ENCODE measurements around the gene ESRRB. TPM values are rescaled to one million over a fixed set of nuclear protein-coding genes. Genes with fewer than 3 reads are reported as not detected.

ESRRB gene
- polyA plus RNA-seq, 1 of the 3 experiments (the other 2 are of a cell fraction), result 0.05 TPM

GRCh38 chr14:76514213-76514998, 138.5 kb downstream of the ESRRB start (continued):
- TF ChIP-seq EZH2phosphoT487 (IDR thresholded peaks at IDR 0.05; ENCODE audit: borderline replicate concordance, low read depth), result no peak

GRCh38 chr14:76516884-76517283, 140.9 kb downstream of the ESRRB start:
- no peak for DNase-seq
- TF ChIP-seq JUND (IDR thresholded peaks at IDR 0.05), result no peak
- TF ChIP-seq RCOR1 (IDR thresholded peaks at IDR 0.05; ENCODE audit: low read length), result no peak
- no peak for TF ChIP-seq TEAD4 (IDR thresholded peaks at IDR 0.05; ENCODE audit: borderline replicate concordance, insufficient read depth)
- no peak for TF ChIP-seq RFX5 (IDR thresholded peaks at IDR 0.05; ENCODE audit: low read length)
- no peak for TF ChIP-seq PBX3 (IDR thresholded peaks at IDR 0.05)
- TF ChIP-seq FOXM1 (IDR thresholded peaks at IDR 0.05; ENCODE audit: low read depth), result no peak
- Histone ChIP-seq H2AFZ (ENCODE audit: low read depth) (no peak overlapping the region), H3F3A (replicated peaks; ENCODE audit: insufficient read depth) (no peaks in the 10 kb centered on the region), H3K4me3 (ENCODE audit: low read depth in 2 of 2, low read length in 1 of 2) (no peak overlapping the region), H3K27me3 (ENCODE audit: insufficient read depth) (no peaks in the 10 kb centered on the region), H3K4me1 (ENCODE audit: control insufficient read depth in 1 of 2, insufficient read depth in 2 of 2, low read depth in 1 of 2, low read length in 1 of 2) (no peaks in the 10 kb centered on the region; a peak in 2 of 4 replicates), H3K9me3 (no peaks in the 10 kb centered on the region; the same call in 1 of the 2 replicates), H3K4me2 (no peak overlapping the region), H3K9me2 (no peaks in the 10 kb centered on the region), H3K27ac (ENCODE audit: low read depth in 2 of 2, low read length in 1 of 2) (no peak overlapping the region), H3K36me3 (replicated peaks in 1 of 2; ENCODE audit: control insufficient read depth in 1 of 2, insufficient read depth in 2 of 2, low read length in 1 of 2) (no peaks in the 10 kb centered on the region), H3K9ac (no peak overlapping the region), H3K79me2 (ENCODE audit: insufficient read depth) (no peaks in the 10 kb centered on the region), H4K20me1 (ENCODE audit: insufficient read depth) (no peaks in the 10 kb centered on the region)
- ChIA-PET CTCF (no interaction called here), POLR2A (no interaction called here)
- WGBS (ENCODE audit: low lambda C conversion rate), result 21% methylated on average over 3 of the region's 3 CpGs

- TF ChIP-seq, protein P1, sequence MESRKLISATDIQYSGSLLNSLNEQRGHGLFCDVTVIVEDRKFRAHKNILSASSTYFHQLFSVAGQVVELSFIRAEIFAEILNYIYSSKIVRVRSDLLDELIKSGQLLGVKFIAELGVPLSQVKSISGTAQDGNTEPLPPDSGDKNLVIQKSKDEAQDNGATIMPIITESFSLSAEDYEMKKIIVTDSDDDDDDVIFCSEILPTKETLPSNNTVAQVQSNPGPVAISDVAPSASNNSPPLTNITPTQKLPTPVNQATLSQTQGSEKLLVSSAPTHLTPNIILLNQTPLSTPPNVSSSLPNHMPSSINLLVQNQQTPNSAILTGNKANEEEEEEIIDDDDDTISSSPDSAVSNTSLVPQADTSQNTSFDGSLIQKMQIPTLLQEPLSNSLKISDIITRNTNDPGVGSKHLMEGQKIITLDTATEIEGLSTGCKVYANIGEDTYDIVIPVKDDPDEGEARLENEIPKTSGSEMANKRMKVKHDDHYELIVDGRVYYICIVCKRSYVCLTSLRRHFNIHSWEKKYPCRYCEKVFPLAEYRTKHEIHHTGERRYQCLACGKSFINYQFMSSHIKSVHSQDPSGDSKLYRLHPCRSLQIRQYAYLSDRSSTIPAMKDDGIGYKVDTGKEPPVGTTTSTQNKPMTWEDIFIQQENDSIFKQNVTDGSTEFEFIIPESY (IDR thresholded peaks at IDR 0.05; ENCODE audit: borderline replicate concordance, low read depth), result no peak
- TF ChIP-seq SIN3A (IDR thresholded peaks at IDR 0.05; ENCODE audit: borderline replicate concordance, low read depth, low read length) (no peak), PBX3 (IDR thresholded peaks at IDR 0.05) (no peak), SMC3 (IDR thresholded peaks at IDR 0.05; ENCODE audit: low read depth, low read length) (no peak), NRF1 (IDR thresholded peaks at IDR 0.05; ENCODE audit: low read depth, low read length) (no peak), NFIC (IDR thresholded peaks at IDR 0.05; ENCODE audit: borderline replicate concordance) (no peak), YY1 (IDR thresholded peaks at IDR 0.05; ENCODE audit: low read depth) (no peak)
- TF ChIP-seq, protein P2, sequence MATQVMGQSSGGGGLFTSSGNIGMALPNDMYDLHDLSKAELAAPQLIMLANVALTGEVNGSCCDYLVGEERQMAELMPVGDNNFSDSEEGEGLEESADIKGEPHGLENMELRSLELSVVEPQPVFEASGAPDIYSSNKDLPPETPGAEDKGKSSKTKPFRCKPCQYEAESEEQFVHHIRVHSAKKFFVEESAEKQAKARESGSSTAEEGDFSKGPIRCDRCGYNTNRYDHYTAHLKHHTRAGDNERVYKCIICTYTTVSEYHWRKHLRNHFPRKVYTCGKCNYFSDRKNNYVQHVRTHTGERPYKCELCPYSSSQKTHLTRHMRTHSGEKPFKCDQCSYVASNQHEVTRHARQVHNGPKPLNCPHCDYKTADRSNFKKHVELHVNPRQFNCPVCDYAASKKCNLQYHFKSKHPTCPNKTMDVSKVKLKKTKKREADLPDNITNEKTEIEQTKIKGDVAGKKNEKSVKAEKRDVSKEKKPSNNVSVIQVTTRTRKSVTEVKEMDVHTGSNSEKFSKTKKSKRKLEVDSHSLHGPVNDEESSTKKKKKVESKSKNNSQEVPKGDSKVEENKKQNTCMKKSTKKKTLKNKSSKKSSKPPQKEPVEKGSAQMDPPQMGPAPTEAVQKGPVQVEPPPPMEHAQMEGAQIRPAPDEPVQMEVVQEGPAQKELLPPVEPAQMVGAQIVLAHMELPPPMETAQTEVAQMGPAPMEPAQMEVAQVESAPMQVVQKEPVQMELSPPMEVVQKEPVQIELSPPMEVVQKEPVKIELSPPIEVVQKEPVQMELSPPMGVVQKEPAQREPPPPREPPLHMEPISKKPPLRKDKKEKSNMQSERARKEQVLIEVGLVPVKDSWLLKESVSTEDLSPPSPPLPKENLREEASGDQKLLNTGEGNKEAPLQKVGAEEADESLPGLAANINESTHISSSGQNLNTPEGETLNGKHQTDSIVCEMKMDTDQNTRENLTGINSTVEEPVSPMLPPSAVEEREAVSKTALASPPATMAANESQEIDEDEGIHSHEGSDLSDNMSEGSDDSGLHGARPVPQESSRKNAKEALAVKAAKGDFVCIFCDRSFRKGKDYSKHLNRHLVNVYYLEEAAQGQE (IDR thresholded peaks at IDR 0.05; ENCODE audit: low read depth, low read length), result no peak
- TF ChIP-seq, protein P3, sequence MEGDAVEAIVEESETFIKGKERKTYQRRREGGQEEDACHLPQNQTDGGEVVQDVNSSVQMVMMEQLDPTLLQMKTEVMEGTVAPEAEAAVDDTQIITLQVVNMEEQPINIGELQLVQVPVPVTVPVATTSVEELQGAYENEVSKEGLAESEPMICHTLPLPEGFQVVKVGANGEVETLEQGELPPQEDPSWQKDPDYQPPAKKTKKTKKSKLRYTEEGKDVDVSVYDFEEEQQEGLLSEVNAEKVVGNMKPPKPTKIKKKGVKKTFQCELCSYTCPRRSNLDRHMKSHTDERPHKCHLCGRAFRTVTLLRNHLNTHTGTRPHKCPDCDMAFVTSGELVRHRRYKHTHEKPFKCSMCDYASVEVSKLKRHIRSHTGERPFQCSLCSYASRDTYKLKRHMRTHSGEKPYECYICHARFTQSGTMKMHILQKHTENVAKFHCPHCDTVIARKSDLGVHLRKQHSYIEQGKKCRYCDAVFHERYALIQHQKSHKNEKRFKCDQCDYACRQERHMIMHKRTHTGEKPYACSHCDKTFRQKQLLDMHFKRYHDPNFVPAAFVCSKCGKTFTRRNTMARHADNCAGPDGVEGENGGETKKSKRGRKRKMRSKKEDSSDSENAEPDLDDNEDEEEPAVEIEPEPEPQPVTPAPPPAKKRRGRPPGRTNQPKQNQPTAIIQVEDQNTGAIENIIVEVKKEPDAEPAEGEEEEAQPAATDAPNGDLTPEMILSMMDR (IDR thresholded peaks at IDR 0.05), result no peak
- ChIA-PET CTCF (interaction anchor here (1.3 kb wide), 1 partner anchor 10 kb away, joined by 4 read pairs; no protein-coding TSS in a partner anchor), POLR2A (no interaction called here)
- Histone ChIP-seq H3K9me3 (no peaks in the 10 kb centered on the region; the same call in 1 of the 2 replicates), H3K4me1 (ENCODE audit: control insufficient read depth in 1 of 2, insufficient read depth in 2 of 2, low read depth in 1 of 2, low read length in 1 of 2) (no peaks in the 10 kb centered on the region; a peak in 2 of 4 replicates), H3K9me2 (no peaks in the 10 kb centered on the region), H2AFZ (ENCODE audit: low read depth) (no peak overlapping the region), H3K27ac (ENCODE audit: low read depth in 2 of 2, low read length in 1 of 2) (no peak overlapping the region), H3K4me3 (ENCODE audit: low read depth in 2 of 2, low read length in 1 of 2) (no peak overlapping the region), H4K20me1 (ENCODE audit: insufficient read depth) (no peaks in the 10 kb centered on the region), H3K36me3 (replicated peaks in 1 of 2; ENCODE audit: control insufficient read depth in 1 of 2, insufficient read depth in 2 of 2, low read length in 1 of 2) (no peaks in the 10 kb centered on the region), H3K79me2 (ENCODE audit: insufficient read depth) (no peaks in the 10 kb centered on the region), H3K9ac (no peak overlapping the region), H3F3A (replicated peaks; ENCODE audit: insufficient read depth) (no peaks in the 10 kb centered on the region), H3K27me3 (ENCODE audit: insufficient read depth) (no peaks in the 10 kb centered on the region), H3K4me2 (no peak overlapping the region)
- DNase-seq, result no peak
- 21% methylated on average over 4 of the region's 4 CpGs for WGBS (ENCODE audit: low lambda C conversion rate)
Measured at GRCh38 chr14:76518366-76518765, 142.4 kb downstream of the ESRRB start.
